ENCODE measurements around the gene UST. TPM values are rescaled to one million over a fixed set of nuclear protein-coding genes. Genes with fewer than 3 reads are reported as not detected.
"Not testable (repeated sequence)": the region's sequence is repeated elsewhere in the genome, so short reads cannot be mapped to it uniquely, and the experiment has no call there.

The UST gene
- polyA plus RNA-seq, 3 donors = 9.9 to 12.9 (median 10.8) TPM

GRCh38 chr6:149098700-149099276, 352.0 kb downstream of the UST start:
- no peak for DNase-seq (ENCODE audit: extremely low read depth in 1 of 11, low read depth in 9 of 11, low spot score in 4 of 11)

DNA sequence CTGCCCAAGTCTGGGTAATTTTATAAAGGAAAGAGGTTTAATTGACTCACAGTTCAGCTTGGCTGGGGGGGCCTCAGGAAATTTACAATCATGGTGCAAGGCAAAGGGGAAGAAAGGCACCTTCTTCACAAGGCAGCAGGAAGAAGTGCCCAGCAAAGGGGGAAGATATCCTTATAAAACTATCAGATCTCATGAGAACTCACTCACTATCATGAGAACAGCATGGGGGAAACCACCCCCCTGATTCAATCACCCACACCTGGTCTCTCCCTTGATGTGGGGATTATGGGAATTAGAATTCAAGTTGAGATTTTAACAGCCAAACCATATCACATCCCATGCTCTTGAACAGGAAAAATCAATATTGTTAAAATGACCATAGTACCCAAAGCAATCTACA, 355.5 kb downstream of the UST start:
- no peak for DNase-seq (ENCODE audit: extremely low read depth in 1 of 11, low read depth in 9 of 11, low spot score in 4 of 11)

GRCh38 chr6:149103950-149104349, 357.1 kb downstream of the UST start:
- DNase-seq (ENCODE audit: extremely low read depth in 1 of 11, low read depth in 9 of 11, low spot score in 4 of 11) = not testable (repeated sequence)

- no peak for DNase-seq (ENCODE audit: extremely low read depth in 1 of 11, low read depth in 9 of 11, low spot score in 4 of 11)
Measured at GRCh38 chr6:149107520-149107919, 360.7 kb downstream of the UST start.

DNA sequence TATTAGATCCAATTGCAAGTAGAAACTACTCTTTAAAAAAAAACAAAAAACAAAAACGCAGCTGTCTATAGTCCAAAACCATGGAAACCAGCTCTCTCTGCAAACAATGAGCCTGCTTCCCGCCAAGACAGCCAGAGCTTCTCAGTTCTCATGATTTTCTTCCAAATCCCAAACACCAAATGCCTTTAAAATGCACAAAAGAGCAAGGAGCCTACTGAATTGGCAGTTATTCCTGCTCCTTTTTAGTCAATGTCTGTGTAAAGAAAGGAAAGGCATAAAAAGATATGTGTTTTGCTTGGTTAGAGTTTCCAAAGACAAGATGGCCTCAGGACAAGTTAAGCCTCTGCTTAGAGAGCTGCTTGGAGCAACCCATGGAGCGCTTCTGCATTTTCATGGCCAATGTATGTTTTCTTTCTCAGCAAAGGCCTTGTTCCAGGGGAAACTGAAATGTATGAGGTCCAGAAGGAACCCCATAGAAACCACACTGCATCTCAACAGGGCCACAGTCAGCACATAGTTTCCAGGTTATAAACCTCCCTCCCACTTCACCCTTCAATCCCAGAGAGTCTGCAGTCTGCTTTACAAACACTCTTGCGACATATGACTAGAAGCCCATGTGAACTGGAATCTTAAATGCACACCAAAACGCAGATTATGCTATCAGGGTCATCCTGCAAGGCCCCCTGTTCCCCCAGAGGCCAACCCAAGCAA, 361.4 kb downstream of the UST start:
- no peak for DNase-seq (ENCODE audit: extremely low read depth in 1 of 11, low read depth in 9 of 11, low spot score in 4 of 11)

GRCh38 chr6:149108749-149109100, 361.9 kb downstream of the UST start:
- DNase-seq (ENCODE audit: extremely low read depth in 1 of 11, low read depth in 9 of 11, low spot score in 4 of 11) = no peak

- no peak for DNase-seq (ENCODE audit: extremely low read depth in 1 of 11, low read depth in 9 of 11, low spot score in 4 of 11)
Measured at GRCh38 chr6:149109397-149110070, 362.7 kb downstream of the UST start.

GRCh38 chr6:149111556-149112115, 364.8 kb downstream of the UST start:
- DNase-seq (ENCODE audit: extremely low read depth in 1 of 11, low read depth in 9 of 11, low spot score in 4 of 11) = no peak

DNA sequence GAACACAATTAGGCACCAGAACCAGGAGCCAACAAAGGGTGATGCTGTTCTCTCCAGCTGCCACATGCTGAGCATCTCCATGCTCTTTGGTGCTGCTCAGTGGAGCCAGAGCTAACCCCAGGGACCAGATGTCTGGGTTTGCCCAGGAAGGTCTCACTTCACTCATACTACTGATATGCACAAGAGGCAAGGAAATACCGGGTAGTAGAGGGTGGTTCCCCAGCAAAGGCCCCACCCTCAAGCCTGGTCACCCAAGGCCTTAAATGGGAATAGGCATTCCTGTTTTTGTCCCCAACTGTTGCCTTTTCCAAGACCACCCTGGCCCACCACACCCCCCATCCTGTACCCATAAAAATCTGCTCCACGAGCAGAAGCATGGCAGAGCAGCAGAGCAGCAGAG, 366.1 kb downstream of the UST start:
- no peak for DNase-seq (ENCODE audit: extremely low read depth in 1 of 11, low read depth in 9 of 11, low spot score in 4 of 11)

DNA sequence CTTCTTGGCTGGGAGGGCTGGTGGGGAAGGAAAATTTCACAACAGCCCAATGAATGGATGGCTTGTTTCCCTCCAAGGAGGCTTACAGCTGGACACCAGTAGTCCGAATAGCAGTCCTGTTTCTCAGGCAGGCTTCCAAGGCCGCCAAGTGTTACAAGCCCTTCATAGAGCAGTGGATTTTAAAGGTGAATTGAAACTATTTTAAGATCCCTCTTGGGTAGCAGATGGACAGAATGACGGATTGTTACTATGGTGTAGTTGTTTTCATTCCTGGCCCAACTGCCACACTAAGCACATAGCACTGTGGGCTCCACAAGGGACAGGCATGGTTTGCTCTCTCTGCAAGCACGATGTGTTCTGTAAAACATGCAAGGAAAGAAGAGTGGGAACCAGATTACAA, 367.3 kb downstream of the UST start:
- no peak for DNase-seq (ENCODE audit: extremely low read depth in 1 of 11, low read depth in 9 of 11, low spot score in 4 of 11)

DNA sequence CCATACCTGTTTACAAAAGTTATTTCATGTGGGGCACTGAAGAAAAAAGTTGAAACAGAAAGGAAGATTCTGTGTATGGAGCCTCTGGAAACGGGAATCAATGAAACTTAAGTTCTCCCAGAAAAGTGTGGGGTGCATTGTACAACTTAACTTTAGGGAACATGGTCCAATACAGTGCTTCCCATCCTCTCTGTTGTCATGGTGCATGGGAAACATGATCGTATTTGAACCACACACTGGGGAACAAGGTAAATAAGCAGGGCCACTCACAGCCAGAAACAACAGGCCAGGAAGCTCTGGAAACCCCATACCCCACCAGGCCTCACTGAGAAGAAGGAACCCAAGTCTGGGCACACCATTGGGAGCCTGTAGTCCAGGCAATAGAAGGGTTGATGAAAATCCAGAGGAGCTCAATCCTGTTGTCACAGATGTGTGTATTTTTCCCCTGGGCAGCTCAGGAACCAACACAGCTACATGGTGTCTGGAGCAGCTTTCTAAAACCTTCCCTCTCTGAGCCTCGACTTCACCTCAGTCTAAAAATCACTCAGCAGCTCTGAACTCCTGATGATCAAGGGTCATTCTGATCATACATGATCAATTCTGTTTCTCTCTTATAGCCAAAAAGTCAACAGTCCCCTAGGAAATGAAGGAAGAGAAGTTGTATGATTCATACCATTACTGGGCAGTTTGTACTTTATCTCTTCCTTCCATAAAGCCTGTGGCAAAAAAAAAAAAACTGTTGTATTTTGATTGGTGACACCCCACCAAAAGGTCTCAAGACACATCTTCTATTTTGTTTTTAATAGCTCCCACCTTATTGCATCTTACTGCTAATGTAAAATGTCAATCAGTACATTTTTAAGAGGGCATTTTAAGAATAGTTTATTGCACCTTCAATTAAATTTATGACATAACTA, 372.2 kb downstream of the UST start:
- DNase-seq (ENCODE audit: extremely low read depth in 1 of 11, low read depth in 9 of 11, low spot score in 4 of 11) = no peak

GRCh38 chr6:149122850-149123821, 376.3 kb downstream of the UST start:
- DNase-seq (ENCODE audit: extremely low read depth in 1 of 11, low read depth in 9 of 11, low spot score in 4 of 11) = no peak

DNA sequence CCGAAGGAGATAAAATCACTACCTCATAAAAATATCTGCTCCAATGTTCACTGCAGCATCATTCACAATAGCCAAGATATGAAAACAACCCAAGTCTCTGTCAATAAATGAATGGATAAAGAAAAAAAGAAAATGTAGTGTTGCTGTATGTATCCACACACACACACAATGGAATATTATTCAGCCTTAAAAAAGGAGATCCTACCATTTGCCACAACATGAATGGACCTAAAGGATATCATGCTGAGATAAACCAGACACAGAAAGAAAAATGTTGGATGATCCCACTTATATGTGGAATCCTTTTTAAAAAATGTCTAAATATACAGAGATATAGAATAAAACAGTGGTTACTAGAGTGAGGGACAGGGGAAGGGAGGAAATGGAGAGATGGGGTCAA, 378.5 kb downstream of the UST start:
- no peak for DNase-seq (ENCODE audit: extremely low read depth in 1 of 11, low read depth in 9 of 11, low spot score in 4 of 11)
